Astrocyte (in vitro differentiated cells and primary cell): ENCODE data around the gene CAPN5. TPM values are rescaled to one million over a fixed set of nuclear protein-coding genes. Genes with fewer than 3 reads are reported as not detected.

Experiments used
- DNase-seq: peaks from one replicate; pipeline ENCODE4 v3.0.0-alpha.2; 2010; ENCODE audit warnings: low read depth
- FAIRE-seq: peaks from 2 replicates; lab custom pipeline; 2011; peaks lifted over from hg19 to GRCh38; lab: Jason Lieb, UNC
- H2AFZ ChIP-seq: 2 replicates; pipeline ENCODE4 v1.6.0; 2012; ENCODE audit warnings: low read depth, low read length, inconsistent platforms
- H3K27ac ChIP-seq: 2 replicates; pipeline ENCODE4 v1.5.1; 2011; ENCODE audit warnings: low read depth, low read length, inconsistent platforms
- H3K27me3 ChIP-seq: 2 replicates; pipeline ENCODE4 v1.6.0; 2011; ENCODE audit warnings: low read length, inconsistent platforms; ENCODE audit not compliant: insufficient read depth
- H3K36me3 ChIP-seq: 2 replicates; pipeline ENCODE4 v1.5.1; 2011; ENCODE audit warnings: low read length, inconsistent platforms; ENCODE audit not compliant: insufficient read depth
- H3K4me1 ChIP-seq: 2 replicates; pipeline ENCODE4 v1.5.1; 2011; ENCODE audit warnings: low read length, inconsistent platforms; ENCODE audit not compliant: insufficient read depth
- H3K4me2 ChIP-seq: 2 replicates; pipeline ENCODE4 v1.6.0; 2012; ENCODE audit warnings: low read length, inconsistent platforms
- H3K4me3 ChIP-seq: 2 replicates; pipeline ENCODE4 v1.5.1; 2011; ENCODE audit warnings: low read depth, mild to moderate bottlenecking, low read length, inconsistent platforms; ENCODE audit not compliant: insufficient read depth
- H3K79me2 ChIP-seq: 2 replicates; pipeline ENCODE4 v1.6.0; 2012; ENCODE audit warnings: mild to moderate bottlenecking, low read length, inconsistent platforms; ENCODE audit not compliant: insufficient read depth
- H3K9ac ChIP-seq: 2 replicates; pipeline ENCODE4 v1.6.0; 2012; ENCODE audit warnings: mild to moderate bottlenecking, low read length, inconsistent platforms
- H3K9me3 ChIP-seq: 2 replicates; pipeline ENCODE4 v1.5.1; 2012; ENCODE audit warnings: low read depth, mild to moderate bottlenecking, low read length, inconsistent platforms; ENCODE audit not compliant: insufficient read depth
- H4K20me1 ChIP-seq: 2 replicates; pipeline ENCODE4 v1.6.0; 2012; ENCODE audit warnings: low read length, inconsistent platforms; ENCODE audit not compliant: insufficient read depth
- H3K27ac Mint-ChIP-seq: one replicate; pipeline ENCODE4 v1.8.0; 2021; ENCODE audit warnings: mild to moderate bottlenecking, mixed read lengths; ENCODE audit not compliant: unreplicated experiment
- H3K27me3 Mint-ChIP-seq: one replicate; pipeline ENCODE4 v1.8.0; 2021; ENCODE audit warnings: low read depth, mixed read lengths; ENCODE audit not compliant: unreplicated experiment
- H3K36me3 Mint-ChIP-seq: one replicate; pipeline ENCODE4 v1.8.0; 2021; ENCODE audit warnings: low read depth, mixed read lengths; ENCODE audit not compliant: unreplicated experiment
- H3K4me1 Mint-ChIP-seq: one replicate; pipeline ENCODE4 v1.8.0; 2021; ENCODE audit warnings: low read depth, mixed read lengths; ENCODE audit not compliant: unreplicated experiment
- H3K4me3 Mint-ChIP-seq: one replicate; pipeline ENCODE4 v1.8.0; 2021; ENCODE audit warnings: mild to moderate bottlenecking, moderate library complexity, mixed read lengths; ENCODE audit not compliant: unreplicated experiment
- H3K9me3 Mint-ChIP-seq: one replicate; pipeline ENCODE4 v1.8.0; 2021; ENCODE audit warnings: mild to moderate bottlenecking, mixed read lengths; ENCODE audit not compliant: unreplicated experiment
- CTCF ChIP-seq: IDR thresholded peaks from 2 replicates; pipeline ENCODE4 v1.5.1; 2011; ENCODE audit warnings: low read depth, mild to moderate bottlenecking, inconsistent platforms, low read length, moderate library complexity; ENCODE audit not compliant: insufficient read depth
- EZH2 ChIP-seq: IDR thresholded peaks from 2 replicates; pipeline ENCODE4 v1.6.1; 2012; ENCODE audit warnings: mild to moderate bottlenecking, low read length, inconsistent platforms; ENCODE audit not compliant: insufficient read depth
- total RNA-seq: library from RNA; stranded (reverse); gene quantifications from 2 replicates; pipeline ENCODE4 v1.2.1, GENCODE V29; 2021

CAPN5 gene
- total RNA-seq, 1 donor from 2014 or later = 17.4 TPM

GRCh38 chr11:77165066-77165465, 98.3 kb downstream of the CAPN5 start:
- no peaks in the 10 kb centered on the region for H3K9me3 ChIP-seq
- FAIRE-seq (no peak), DNase-seq (no peak)
- no peak overlapping the region for H2AFZ ChIP-seq
- H3K4me2 ChIP-seq = no peak overlapping the region
- no peaks in the 10 kb centered on the region for H3K4me1 ChIP-seq
- no peaks in the 10 kb centered on the region for H3K36me3 ChIP-seq
- Mint-ChIP-seq H3K27me3 (peaks cover 58% of the 10 kb centered on the region), H3K36me3 (no peaks in the 10 kb centered on the region), H3K9me3 (no peaks in the 10 kb centered on the region), H3K4me3 (no peak overlapping the region), H3K4me1 (peaks cover 3% of the 10 kb centered on the region), H3K27ac (no peak overlapping the region)
- no peak overlapping the region for H3K27ac ChIP-seq
- no peaks in the 10 kb centered on the region for H3K79me2 ChIP-seq
- H4K20me1 ChIP-seq = no peaks in the 10 kb centered on the region
- TF ChIP-seq CTCF (no peak), EZH2 (no peak)
- H3K27me3 ChIP-seq = peaks cover 6% of the 10 kb centered on the region
- H3K9ac ChIP-seq = no peak overlapping the region
- H3K4me3 ChIP-seq = no peak overlapping the region

- H3K27ac Mint-ChIP-seq = no peak overlapping the region
- peaks cover 8% of the 10 kb centered on the region for H3K4me1 Mint-ChIP-seq
- no peaks in the 10 kb centered on the region for H3K36me3 Mint-ChIP-seq
- no peaks in the 10 kb centered on the region for H3K36me3 ChIP-seq
- H2AFZ ChIP-seq = no peak overlapping the region
- no peak overlapping the region for H3K27ac ChIP-seq
- no peaks in the 10 kb centered on the region for H3K79me2 ChIP-seq
- no peak for TF ChIP-seq EZH2
- no peak for TF ChIP-seq CTCF
- no peaks in the 10 kb centered on the region for H4K20me1 ChIP-seq
- H3K4me1 ChIP-seq = no peaks in the 10 kb centered on the region
- H3K9me3 Mint-ChIP-seq = no peaks in the 10 kb centered on the region
- peaks cover 4% of the 10 kb centered on the region for H3K27me3 ChIP-seq
- FAIRE-seq (no peak), DNase-seq (no peak)
- H3K27me3 Mint-ChIP-seq = peaks cover 52% of the 10 kb centered on the region
- H3K4me3 Mint-ChIP-seq = no peak overlapping the region
- no peak overlapping the region for H3K4me3 ChIP-seq
- no peak overlapping the region for H3K9ac ChIP-seq
- no peaks in the 10 kb centered on the region for H3K9me3 ChIP-seq
- H3K4me2 ChIP-seq = no peak overlapping the region
Observed at GRCh38 chr11:77166021-77166420, 99.2 kb downstream of the CAPN5 start.

GRCh38 chr11:77167111-77167626, 100.4 kb downstream of the CAPN5 start:
- H3K79me2 ChIP-seq = no peaks in the 10 kb centered on the region
- TF ChIP-seq EZH2 (no peak), CTCF (no peak)
- H2AFZ ChIP-seq = no peak overlapping the region
- H3K4me2 ChIP-seq = no peak overlapping the region
- no peak overlapping the region for H3K9ac ChIP-seq
- no peak overlapping the region for H3K27ac Mint-ChIP-seq
- H3K4me3 Mint-ChIP-seq = no peak overlapping the region
- no peaks in the 10 kb centered on the region for H3K36me3 ChIP-seq
- H3K4me1 ChIP-seq = no peaks in the 10 kb centered on the region
- H3K27me3 Mint-ChIP-seq = peaks cover 42% of the 10 kb centered on the region
- no peak overlapping the region for H3K27ac ChIP-seq
- H3K9me3 ChIP-seq = no peaks in the 10 kb centered on the region
- peaks cover 4% of the 10 kb centered on the region for H3K27me3 ChIP-seq
- no peaks in the 10 kb centered on the region for H3K9me3 Mint-ChIP-seq
- H4K20me1 ChIP-seq = no peaks in the 10 kb centered on the region
- H3K4me3 ChIP-seq = no peak overlapping the region
- no peaks in the 10 kb centered on the region for H3K36me3 Mint-ChIP-seq
- H3K4me1 Mint-ChIP-seq = peaks cover 8% of the 10 kb centered on the region
- no peak for DNase-seq
- FAIRE-seq = no peak
